GM10847 (cell line): ENCODE results near the gene PLPPR3.

ENCODE experiments used
- POLR2A ChIP-seq: IDR thresholded peaks from 2 replicates; pipeline ENCODE4 v1.6.1; 2011; ENCODE audit not compliant: insufficient read length; ENCODE audit errors: extremely low read depth

Gene PLPPR3, protein sequence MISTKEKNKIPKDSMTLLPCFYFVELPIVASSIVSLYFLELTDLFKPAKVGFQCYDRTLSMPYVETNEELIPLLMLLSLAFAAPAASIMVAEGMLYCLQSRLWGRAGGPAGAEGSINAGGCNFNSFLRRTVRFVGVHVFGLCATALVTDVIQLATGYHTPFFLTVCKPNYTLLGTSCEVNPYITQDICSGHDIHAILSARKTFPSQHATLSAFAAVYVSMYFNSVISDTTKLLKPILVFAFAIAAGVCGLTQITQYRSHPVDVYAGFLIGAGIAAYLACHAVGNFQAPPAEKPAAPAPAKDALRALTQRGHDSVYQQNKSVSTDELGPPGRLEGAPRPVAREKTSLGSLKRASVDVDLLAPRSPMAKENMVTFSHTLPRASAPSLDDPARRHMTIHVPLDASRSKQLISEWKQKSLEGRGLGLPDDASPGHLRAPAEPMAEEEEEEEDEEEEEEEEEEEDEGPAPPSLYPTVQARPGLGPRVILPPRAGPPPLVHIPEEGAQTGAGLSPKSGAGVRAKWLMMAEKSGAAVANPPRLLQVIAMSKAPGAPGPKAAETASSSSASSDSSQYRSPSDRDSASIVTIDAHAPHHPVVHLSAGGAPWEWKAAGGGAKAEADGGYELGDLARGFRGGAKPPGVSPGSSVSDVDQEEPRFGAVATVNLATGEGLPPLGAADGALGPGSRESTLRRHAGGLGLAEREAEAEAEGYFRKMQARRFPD

DNA sequence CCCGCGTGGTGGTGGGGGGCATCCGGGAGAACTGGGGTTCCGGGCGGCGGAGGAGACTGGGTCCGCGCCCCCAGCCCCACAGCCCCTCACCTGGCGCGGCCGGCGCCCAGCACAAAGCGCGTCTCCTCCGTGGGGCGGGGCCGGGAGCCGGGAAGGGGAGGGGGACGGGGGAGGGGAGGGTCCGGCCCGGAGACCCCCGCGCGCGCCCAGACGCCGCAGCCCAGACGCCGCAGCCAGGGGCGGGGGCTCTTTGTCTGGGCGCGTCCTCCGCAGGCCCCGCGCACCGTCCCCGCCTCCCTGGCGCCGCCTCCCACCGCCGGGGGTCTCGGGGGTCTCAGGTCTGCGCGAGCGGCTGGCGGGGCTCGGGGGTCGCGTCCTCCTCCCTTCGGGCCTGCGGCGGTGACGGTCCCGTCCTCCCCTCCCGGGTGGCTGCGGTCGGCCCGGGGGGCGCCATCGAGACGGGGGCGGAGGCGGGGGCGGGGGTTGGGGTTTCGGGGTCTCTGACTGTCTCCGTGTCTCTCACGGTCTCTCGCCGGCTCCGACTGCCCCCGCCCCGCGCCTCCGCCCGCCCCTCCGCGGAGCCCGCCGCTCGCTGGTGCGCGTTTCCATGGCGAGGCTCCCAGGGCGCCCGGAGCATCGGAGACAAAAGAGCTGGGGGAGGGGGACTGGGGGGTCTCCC lies at the start of gene PLPPR3:
TSS of gene PLPPR3 (minus strand) at position 131 of the 679 bp plus-strand sequence. CDS start 396 bp downstream, outside the sequence.
- no peak for TF ChIP-seq POLR2A

DNA sequence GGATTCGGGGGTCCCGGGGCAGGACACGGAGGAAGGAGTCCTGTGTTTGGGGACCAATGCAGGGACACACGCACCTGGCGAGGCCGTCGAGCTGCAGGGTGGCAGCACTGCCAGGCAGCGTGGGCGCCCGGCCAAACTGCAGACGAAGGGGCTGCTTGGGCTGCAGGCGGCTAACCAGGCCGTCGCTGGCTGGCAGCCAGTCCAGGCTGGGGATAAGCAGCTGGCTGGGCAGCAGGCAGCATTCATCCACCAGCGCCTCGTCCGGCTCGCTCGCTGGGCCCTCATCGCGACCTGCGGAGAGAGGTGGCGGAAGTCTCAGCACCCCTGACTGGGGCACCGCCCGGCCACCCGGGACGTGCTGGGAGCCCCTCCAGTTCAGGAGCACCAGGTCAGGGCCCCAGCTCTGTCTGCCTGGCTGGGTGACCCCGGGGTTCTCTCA lies 49.2 kb upstream of the PLPPR3 start:
- TF ChIP-seq POLR2A = no peak

DNA sequence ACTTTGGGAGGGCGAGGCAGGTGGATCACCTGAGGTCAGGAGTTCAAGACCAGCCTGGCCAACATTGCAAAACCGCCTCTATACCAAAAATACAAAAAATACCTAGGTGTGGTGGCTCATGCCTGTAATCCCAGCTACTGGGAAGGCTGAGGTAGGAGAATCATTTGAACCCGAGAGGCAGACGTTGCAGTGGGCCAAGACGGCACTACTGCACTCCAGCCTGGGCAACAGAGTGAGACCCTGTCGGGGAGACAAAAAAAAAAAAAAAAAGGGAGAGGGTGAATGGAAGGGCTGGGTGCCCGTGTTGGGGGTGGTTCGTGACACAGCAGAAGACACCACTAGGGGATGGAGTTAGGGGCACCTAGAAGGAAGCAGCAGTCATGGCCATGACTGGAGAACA lies 48.6 kb upstream of the PLPPR3 start:
- TF ChIP-seq POLR2A = no peak

DNA sequence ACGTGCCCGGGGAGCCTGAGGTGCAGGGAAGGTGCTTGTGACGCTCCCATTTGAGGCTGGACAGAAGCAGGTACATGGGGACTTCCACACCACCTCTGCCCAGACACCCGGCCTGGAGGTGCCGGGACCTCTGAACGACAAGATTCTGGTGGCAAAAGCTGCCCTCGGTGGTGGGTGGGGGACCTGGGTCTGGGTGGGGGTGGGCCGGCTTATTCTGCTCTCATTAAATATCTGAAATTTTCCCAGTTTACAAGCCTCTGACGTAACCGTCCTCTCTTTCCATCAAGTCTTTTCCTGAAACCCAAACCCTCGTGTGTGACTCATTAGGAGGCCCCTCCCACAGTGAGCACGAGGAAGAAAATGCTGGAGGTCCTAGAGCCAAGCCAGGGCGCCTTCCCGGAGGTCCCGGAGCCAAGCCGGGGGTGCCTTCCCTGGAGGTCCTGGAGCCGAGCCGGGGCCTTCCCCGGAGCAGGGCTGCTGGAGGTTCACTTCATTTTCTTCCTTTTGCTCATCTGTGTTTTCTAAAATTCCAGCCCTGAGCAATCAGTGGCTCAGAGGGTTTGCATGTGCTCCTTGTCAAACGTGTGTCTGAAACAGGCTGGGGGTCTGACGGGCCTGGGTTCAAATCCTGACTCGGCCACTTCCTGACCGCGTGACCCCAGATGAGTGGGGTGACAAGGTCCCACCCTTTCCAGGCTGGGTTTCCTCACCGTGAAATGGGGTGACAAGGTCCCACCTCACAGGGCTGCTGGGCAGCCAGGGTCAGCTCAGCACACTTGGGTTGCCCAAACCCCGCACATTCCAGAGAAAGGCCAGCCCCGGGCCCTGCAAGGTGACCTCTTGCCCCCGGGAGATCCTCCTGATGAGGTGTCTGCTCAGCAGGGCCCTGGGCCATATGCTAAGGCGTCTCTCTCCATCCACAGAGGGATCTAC lies 47.8 kb upstream of the PLPPR3 start:
- no peak for TF ChIP-seq POLR2A

DNA sequence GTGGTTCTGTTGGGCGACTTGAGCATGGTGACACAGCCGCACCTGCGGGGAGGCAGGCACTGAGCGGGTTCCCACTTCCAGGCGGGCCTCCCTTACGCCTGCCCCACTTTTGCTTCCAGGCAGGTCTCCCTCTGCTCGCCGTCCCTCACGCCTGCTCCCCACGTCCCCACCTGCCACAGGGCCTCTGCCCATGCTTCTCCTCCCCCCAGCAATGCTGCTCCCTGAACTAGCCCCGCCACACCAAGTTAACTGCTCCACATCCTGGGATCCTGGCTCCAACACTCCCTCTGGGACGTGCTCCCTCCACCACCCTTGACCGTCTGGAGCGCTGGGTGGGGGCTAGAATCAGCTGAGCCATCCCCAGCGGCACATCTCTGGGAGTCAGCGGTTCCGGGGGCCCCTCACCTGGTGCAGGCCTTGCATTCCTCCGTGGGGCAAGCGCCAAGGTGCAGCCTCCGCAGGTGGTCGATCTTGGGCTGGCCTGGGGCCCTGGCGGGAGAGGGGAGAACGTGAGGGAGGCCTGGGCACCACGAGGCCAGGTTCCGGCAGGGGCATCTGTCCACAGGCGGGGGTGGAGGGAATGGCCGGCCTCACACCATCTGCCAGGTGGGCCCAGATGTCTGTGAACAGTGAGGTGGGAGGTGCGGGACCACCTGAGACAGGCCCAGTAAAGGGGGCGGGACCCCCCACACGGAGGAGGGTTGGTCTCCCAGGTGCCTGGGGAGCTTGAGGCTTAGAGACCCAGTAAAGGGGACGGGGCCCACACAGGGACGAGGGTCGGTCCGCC lies 46.9 kb upstream of the PLPPR3 start:
- TF ChIP-seq POLR2A = no peak

DNA sequence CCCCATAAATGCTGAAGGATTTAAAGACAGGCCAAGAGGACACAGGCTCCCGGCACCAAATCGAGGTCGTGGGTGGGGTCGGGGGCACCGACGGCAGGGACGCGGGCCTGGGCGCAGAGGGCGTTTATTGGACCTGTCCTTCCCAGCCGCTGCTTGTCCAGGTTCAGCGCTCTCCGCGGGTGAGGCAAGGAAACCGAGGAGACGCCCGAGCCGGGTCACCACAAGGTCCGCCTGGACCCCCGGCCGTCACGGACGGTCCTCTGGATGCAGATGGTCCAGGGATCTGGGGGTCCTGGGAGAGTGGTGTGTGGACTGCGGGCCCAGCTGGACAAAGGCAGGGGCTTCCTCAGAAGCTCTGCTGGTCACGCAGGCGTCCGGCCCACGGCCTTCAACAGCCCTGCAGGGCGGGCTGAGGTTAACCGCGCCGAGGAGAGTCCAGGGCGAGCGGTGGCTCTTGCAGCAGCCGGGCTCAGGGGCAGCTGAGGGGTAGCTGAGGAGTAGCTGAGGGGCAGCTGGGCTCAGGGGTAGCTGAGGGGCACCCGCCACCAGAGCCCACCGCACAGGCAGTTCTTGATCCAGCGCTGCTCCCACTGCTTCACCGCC lies 46.2 kb upstream of the PLPPR3 start:
- TF ChIP-seq POLR2A = no peak

DNA sequence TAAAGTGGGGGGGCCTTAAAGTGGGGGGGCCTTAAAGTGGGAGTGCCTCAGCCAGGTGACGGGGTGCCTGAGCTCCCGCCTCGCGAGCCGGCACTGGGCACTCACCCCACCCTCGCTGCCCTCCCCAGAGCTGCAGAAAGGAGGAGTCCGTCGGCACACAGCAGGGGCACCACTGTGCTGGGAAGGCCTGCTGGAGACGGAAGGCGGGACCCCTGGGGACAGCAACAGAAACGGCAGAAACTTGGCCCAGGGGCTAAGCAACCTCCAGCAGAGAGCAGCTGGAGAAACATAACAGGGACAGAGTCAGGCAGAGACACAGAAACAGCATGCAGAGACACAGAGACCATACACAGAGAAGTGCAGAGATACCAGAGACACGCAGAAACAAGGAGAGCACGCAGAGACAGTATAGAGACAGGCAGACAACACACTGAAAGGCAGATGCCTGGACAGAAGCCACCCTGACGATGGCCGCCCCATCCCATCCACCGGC lies 45.6 kb upstream of the PLPPR3 start:
- no peak for TF ChIP-seq POLR2A

DNA sequence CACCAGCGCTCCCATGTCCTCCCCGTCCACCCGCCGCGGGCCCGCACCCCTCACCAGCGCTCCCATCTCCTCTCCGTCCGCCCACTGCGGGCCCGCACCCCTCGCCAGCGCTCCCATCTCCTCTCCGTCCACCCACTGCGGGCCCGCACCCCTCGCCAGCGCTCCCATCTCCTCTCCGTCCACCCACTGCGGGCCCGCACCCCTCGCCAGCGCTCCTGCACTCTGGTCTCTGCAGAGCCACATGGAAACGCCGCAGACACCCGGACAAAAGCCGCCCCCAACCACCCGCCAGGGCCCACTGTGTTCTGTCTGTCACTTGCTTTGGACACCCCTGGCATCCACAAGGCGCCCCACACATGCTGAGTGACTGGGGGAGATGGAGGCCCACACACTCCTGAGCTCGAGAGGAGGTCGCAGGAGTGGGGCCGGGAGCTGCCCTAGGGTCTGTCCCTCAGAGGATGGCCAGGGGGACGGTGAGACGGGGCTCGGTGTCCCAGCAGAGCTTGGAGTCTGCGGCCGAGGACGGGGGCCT lies 45.1 kb upstream of the PLPPR3 start:
- no peak for TF ChIP-seq POLR2A

DNA sequence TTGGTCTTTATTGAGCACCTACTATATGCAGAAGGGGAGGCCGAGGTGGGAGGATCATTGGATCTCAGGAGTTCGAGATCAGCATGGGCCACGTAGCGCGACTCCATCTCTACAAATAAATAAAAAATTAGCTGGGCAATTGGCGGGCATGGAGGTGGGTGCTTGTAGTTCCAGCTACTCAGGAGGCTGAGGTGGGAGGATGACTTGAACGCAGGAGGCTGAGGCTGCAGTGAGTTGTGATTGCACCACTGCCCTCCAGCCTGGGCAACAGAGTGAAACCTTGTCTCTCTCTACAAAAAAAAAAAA lies 41.5 kb upstream of the PLPPR3 start:
- no peak for TF ChIP-seq POLR2A

DNA sequence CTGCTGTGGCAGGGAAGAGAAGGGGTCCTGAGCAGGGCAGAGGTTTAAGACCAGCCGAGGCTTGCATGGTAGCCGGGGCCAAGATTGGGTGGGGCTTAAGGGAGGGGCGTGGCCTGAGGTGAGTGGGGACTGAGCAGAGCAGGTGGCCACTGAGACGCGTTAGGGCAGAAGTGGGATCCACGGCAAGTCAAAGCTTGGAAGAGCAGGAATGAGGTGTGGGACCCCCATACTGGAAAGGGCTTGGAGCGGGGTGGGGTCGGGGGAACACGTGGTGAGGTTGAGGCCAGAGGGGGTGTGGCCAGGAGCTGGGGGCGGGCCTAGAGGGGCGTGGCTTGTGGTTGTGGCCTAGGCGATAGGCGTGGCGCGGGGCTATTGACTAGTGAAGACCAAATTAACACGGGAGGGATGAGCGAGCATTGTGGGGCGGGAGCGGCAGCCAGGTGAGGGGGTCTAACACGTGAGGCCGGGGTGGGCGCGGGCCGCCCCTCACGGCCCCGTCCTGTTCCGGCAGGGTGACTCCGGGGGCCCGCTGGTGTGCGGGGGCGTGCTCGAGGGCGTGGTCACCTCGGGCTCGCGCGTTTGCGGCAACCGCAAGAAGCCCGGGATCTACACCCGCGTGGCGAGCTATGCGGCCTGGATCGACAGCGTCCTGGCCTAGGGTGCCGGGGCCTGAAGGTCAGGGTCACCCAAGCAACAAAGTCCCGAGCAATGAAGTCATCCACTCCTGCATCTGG lies 41.0 kb upstream of the PLPPR3 start:
- TF ChIP-seq POLR2A = no peak

DNA sequence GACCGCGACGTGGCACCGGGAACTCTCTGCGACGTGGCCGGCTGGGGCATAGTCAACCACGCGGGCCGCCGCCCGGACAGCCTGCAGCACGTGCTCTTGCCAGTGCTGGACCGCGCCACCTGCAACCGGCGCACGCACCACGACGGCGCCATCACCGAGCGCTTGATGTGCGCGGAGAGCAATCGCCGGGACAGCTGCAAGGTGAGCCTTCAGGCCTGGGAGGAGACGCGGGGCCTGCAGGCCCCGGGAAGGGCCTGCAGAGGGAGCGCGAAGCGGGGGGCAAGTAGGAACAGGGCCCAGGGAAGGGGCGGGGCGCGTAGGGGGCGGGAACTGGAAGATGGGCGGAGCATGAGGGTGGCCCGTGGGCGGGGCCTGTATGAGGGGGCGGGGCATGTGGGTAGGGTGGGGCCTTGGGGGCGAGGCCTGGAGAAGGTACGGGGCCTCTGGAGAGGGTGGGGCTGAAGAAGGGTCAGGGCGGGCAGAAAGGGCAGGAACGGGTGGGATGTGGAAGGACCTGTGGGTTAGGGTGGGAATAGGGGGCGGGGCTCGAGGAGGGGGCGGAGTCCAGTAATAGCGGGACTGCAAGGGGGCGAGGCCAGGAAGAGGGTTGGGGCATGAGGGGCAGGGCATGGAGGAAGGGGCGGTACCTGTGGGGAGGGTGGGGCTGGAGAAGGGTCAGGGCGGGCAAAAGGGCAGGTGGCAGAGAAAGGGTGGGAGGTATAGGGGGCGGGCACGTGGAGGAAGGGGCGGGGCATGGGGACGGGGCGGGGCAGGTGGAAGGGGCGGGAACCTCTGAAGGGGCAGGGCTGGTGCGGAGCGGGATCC lies 40.2 kb upstream of the PLPPR3 start:
- no peak for TF ChIP-seq POLR2A
